ENCODE measurements around the gene ZFP14.

DNA sequence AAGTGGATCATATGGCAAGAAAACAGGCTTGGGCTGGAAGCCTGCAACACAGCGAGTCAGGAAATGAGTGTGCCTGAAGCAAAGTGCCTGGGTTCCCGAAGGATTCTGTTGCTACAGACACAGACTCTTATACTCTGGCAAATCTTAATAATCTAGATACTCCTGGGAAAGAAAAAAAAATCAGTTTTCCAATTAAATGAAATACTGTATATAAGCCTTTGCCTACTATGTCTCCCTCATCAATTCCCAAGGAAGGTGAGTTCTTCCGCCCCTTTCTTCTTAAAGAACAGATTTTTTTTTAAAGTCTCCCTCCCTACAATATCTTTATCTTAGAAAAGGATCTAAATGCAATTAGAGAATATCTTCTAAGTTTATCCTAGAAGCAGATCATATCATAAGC, 29.1 kb upstream of the ZFP14 start:
- TF ChIP-seq, protein P1, sequence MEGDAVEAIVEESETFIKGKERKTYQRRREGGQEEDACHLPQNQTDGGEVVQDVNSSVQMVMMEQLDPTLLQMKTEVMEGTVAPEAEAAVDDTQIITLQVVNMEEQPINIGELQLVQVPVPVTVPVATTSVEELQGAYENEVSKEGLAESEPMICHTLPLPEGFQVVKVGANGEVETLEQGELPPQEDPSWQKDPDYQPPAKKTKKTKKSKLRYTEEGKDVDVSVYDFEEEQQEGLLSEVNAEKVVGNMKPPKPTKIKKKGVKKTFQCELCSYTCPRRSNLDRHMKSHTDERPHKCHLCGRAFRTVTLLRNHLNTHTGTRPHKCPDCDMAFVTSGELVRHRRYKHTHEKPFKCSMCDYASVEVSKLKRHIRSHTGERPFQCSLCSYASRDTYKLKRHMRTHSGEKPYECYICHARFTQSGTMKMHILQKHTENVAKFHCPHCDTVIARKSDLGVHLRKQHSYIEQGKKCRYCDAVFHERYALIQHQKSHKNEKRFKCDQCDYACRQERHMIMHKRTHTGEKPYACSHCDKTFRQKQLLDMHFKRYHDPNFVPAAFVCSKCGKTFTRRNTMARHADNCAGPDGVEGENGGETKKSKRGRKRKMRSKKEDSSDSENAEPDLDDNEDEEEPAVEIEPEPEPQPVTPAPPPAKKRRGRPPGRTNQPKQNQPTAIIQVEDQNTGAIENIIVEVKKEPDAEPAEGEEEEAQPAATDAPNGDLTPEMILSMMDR (IDR thresholded peaks at IDR 0.05): no peak
- TF ChIP-seq POLR2A (IDR thresholded peaks at IDR 0.05): no peak

All from heart left ventricle (tissue), 13 donors.